Bone marrow (tissue), 2 donors: Measurements from ENCODE around the gene KIAA0232.

Experiments used
- DNase-seq, 2 donors: peaks; one replicate each; lab custom pipeline; 2025; lab: John Stamatoyannopoulos, UW

The KIAA0232 gene, protein sequence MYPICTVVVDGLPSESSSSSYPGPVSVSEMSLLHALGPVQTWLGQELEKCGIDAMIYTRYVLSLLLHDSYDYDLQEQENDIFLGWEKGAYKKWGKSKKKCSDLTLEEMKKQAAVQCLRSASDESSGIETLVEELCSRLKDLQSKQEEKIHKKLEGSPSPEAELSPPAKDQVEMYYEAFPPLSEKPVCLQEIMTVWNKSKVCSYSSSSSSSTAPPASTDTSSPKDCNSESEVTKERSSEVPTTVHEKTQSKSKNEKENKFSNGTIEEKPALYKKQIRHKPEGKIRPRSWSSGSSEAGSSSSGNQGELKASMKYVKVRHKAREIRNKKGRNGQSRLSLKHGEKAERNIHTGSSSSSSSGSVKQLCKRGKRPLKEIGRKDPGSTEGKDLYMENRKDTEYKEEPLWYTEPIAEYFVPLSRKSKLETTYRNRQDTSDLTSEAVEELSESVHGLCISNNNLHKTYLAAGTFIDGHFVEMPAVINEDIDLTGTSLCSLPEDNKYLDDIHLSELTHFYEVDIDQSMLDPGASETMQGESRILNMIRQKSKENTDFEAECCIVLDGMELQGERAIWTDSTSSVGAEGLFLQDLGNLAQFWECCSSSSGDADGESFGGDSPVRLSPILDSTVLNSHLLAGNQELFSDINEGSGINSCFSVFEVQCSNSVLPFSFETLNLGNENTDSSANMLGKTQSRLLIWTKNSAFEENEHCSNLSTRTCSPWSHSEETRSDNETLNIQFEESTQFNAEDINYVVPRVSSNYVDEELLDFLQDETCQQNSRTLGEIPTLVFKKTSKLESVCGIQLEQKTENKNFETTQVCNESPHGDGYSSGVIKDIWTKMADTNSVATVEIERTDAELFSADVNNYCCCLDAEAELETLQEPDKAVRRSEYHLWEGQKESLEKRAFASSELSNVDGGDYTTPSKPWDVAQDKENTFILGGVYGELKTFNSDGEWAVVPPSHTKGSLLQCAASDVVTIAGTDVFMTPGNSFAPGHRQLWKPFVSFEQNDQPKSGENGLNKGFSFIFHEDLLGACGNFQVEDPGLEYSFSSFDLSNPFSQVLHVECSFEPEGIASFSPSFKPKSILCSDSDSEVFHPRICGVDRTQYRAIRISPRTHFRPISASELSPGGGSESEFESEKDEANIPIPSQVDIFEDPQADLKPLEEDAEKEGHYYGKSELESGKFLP (N-terminal part only)

DNA sequence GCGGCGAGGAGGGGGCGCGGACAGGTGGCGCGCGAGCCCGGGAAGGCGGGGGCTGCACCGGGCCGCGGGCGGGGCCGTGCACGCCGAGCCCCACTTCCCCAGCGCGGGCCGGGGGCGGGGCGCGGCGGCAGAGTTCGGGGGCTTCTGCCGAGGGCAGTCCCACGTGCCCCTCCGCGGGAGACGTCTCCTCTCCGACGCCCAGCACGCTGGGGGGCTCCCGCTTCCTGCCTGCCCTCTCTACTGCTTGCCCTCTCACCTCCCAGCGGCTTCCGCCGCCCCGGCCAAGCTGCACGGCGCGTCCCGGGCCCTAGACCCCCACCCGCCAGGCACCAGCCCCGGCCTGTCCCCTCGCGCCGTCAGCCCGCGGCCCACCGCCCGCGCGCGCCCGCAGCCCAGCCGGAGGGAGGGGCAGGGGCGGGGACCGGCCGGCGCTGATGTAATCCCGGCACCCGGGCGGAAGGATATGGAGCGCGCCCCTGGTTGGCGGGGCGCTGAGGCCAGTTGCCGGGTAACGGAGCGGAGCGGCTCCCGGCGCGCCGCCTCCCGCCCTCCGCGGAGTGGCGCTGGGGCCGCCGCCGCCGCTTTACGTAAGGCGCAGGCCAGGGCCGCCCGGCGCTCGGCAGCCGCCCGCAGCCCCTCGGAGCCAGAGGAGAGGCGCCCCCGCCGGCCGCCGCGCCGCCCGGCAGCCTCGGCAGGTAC, at the start of gene KIAA0232:
KIAA0232 (plus strand) TSS at position 581 of the 699 bp plus-strand sequence. CDS start 41,727 bp downstream, outside the sequence.
- peak; percentile 68 to 78 for DNase-seq

DNA sequence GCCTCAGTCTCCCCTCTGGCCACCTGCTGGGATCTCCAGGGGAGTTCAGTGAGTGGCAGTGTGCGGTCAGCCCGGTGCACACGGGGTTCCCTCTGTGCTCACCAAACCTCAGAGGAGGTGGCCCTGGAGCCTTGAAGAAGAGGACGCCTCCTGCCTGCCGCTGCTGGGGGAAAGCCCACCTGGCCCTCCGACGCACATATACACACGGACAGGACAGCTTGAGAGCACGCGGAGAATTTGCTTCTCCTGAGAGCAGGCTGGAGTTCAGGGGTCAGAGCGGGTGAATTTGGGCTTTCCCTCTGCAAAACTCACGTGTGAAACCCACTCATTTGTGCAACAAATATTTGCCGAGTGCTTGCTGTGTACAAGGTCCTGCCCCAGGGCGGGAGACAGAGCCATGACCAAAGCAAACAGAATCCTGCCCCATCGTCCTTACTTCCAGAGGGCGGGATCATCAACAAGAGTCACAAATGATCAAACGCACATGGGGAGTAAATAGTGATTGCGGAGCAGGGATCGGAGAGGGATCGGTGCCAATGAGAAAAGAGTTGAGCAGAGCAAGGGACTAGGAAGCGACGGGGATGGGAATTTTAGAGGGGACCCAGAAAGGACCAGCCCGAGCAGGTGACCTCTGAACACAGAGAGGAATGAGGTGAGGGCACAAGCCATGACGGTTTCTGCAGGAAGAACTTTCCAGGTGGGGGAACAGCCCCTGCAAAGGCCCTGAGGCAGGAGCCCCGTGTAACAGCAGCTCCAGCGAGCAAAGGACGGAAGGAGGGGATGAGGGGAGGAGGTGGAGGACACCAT, 49.0 kb upstream of the KIAA0232 start:
- no peak for DNase-seq

DNA sequence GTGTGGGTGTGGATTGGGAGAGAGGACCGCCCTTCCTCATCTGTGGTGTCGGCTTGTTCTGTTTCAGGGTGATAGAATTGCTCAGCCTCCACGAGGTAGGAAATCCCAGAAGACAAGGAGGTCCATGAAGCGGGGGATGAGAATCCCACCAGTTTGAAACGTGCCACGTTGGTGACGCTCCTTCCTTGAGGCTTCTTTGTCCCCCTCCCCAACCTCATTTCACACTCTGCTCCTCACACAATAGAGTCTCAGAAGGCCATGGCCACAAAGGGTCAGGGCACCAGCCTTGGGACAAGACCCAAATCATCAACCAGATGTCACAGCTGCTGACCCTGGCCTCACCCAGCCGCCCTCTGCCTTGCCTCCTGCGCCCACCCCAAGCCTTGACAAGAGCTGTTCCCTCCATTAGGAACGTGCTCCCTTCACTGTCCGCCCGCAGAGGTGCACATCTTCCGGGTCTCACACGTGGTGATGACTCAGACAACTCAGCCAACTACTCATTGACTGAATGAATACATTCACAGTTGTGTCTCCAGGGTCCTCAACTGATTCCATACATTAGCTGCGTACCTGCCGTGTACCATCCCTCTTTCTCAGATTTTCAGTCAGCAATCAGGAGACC, 48.3 kb upstream of the KIAA0232 start:
- DNase-seq, result no peak

DNA sequence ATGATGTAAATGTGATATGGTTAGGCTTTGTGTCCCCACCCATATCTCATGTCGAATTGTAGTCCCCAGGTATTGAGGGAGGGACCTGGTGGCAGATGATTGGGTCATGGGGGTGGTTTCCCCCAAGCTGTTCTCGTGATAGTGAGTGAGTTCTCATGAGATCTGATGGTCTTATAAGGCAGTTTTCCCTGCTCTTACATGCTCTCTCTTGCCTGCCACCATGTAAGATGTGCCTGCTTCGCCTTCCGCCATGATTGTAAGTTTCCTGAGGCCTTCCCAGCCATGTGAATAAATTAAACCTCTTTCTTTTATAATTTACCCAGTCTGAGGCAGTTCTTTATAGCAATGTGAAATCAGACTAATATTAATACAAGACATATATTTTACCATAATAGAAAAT, 42.6 kb upstream of the KIAA0232 start:
- no peak for DNase-seq

DNA sequence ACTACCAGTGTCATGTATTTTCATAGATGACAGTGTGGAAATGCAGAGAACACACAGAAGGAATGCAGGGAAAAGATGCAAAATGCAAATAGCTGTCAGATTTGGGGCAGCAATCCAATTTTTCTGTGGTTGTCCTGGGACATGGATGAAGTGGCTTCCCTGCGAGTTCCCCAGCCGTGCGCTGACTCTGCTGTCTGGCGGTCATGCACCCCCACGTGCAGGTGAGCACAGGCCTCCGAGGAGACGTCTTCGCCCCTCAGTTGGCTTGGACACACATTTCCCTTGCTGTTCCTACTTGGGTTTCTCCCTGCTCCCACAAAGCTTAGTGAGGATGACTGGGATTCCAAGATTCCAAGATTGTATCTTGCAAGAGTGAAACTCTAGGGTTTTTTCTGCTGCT, 42.2 kb upstream of the KIAA0232 start:
- DNase-seq, result no peak

DNA sequence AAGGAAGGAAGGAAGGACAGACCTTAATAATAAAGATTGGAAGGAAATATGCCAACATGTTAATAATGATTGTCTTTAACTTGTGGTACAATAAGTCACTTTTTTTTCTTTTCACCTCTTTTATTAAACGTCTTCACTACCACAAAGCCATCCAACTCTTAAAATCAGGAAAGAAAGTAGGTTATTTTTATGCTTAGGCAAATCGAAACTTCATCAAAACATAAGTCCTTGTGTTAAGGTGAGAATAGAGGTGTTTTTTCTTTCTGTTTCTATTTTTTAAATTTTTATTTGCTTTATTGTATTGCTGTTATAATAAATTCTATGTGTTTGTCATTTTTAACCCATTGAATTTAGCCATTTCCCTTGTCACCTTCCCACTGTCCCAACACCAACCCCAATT, 40.0 kb upstream of the KIAA0232 start:
- no peak for DNase-seq

DNA sequence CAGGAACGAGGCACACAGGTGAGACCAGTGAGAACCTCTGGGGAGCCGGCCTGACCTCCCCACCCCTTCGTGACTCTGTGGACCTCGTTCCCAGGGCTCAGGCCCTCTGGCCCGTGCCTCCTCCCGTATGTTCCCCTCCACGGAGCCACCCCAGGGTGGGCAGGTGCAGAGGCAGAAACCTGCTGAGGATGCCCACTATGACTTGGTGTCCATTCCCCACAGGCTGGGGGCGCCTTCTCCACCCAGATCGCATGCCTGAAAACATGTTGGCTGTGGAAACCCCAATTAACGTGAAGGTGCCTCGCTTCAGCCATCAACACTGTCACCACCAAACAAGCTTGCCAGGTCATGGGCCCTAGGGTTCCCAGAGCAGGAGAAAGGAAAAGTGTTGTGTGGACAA, 39.5 kb upstream of the KIAA0232 start:
- DNase-seq, result no peak

DNA sequence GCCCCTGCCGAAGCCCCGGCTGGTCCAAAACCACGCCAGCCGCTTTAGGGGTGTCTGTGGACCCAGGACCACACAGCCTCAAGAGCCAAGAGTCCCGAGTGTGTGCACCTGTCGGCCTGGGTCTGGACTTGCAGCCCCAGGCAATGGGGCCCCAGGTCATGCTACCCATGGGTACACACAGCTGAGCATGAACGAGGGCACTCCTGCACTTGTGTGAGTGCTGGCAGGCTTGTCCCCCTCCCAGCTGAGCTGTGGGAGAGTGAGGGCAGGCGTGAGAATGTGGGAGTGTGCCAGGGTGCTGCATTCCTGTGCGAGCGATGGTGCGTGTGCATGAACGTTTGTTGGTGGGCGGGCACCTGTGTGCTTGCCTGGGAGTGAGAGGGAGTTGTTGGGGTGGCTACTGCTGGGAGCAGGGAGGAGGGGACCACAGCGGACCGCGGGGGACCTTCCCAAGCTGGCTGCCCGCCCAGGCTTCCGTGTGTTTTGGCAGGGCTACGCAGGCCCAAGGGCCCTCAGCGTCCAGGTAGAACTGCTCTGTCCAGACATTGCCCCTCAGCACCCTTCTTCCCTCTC, 35.7 kb upstream of the KIAA0232 start:
- DNase-seq, result no peak

DNA sequence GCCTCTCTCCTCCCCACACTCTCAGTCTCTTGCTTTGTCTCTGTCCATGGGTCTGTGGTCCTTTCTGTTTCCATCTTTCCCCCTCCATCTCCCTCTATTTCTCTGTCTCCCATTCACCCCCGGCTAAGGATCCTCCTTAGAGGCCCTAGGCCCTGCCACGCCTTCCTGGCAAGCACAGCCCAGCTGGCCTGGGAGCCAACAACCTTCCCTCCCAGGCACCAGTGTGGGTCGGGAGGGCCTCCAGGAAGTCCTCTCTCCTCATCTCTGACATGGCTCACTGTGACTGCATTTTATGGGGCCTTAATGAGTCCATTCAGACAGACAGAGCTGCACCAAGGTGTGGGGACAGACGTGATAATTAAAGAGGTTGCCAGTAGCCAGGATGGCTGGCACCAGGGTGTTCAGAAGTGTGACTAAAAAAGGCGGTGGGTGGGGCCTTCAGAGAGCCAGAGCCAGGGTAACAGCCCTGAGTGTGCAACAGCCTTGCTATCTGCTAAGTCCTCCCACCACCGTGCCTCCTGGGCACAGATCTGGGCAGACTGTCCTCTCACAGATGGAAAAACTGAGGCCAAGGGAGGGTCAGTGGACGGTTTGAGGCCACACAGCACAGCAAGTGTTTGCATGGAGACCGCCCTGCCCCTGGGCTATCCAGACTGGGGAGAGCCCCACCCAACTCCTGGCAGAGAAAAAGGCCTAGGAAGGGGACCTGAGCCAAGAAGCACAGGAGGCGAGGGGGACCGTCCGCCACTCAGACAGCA, 35.1 kb upstream of the KIAA0232 start:
- no peak for DNase-seq

DNA sequence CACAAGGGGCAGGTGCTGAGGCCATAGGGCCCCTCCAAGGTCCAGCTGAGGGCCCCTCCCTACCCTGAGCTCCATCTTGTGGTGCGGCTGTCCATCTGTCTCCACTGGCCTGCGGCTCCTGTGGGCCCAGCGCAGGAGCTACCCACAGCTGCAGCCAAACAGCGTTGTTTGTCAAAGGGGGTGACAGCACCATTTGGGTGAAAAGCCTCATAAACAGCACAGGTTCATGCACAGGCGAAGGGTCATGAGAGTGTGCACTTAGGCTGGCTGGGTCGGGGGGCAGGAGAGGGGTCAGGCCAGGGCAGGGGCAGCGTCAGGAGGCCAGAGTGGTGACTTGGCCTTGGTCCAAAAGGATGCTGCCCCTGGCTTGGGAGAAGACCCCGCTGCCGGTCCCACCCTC, 34.2 kb upstream of the KIAA0232 start:
- DNase-seq, result no peak

DNA sequence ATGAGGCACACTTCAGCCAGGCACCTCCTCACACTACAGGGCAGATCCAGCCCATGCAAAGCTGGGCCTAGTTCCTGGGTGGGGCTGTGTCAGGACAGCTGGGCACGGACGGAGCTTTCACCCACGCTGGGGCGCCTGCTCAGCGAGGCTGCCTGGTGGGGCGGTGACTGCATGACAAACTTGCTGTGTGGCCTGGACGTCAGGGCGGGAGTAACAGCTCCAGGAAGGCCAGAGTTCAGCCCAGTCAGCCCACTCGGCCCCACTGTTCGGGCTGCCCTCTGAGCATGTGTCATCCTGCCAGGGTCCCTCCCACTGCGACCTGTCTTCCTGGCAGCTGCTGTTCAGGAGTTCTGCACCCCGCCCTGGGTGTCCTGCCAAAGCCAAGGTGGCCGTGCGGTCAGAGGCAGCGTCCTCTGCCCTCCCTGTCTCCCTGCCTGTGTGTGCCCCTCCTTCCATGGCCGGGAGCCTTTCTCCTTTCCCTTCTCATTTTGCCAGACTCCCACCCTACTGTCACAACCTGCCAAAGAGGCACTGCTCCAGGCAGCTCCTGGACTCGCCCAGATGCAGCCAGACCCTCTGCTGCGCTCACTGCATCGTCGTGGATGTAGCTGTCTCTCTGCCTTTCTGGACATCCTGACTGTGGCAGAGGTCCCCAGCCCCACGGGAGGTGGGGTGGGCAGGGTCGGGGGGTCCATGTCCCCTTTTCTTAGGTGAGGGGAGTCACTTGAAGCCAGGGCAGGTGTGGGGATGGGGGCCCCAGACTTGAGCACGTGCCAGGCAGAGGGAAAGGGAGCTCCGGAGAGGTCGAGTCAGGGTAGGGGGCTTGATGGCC, 33.0 kb upstream of the KIAA0232 start:
- no peak for DNase-seq

DNA sequence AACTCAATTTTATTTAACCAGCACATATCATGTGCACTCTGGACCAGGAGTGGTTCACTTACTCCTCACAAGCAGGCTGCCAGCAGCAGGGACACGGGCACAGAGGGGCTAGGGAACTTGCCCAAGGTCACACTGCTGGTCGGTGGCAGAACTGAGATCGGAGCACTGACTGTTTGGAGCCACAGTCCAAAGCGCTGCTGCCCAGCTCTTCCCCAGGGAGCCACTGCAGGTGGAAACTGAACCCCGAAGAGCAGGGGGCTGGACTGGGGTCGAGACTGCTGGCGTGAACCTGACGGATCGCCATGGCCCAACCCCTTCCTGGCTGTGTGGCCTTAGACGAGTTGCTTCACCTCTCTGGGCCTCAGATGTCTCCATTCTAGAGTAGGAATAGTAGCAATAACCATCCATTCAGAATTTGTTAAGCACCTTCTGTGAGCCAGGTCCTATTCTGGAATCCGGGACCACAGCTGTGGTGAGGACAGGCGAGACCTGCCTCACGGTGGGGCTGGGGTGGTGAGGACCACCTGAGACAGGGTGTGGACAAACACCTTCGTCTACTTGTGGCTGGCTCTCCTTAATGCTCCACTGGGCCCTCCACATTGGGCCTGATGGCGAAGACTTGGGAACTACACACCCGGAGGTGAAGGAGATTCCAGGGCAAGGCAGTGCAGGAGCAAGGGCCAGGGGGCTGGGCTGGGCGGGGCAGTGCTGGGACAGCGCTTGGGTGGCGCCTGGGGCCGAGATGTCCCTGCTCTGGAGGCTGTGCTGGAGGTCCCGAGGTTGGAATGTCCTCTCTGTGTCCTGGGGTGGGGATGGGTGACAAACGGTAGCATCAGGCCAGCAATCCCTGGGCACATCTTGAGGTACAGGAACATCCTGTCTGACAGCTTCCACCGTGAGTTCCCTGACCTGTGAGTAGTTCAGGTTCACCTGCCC, 32.0 kb upstream of the KIAA0232 start:
- DNase-seq, result no peak

DNA sequence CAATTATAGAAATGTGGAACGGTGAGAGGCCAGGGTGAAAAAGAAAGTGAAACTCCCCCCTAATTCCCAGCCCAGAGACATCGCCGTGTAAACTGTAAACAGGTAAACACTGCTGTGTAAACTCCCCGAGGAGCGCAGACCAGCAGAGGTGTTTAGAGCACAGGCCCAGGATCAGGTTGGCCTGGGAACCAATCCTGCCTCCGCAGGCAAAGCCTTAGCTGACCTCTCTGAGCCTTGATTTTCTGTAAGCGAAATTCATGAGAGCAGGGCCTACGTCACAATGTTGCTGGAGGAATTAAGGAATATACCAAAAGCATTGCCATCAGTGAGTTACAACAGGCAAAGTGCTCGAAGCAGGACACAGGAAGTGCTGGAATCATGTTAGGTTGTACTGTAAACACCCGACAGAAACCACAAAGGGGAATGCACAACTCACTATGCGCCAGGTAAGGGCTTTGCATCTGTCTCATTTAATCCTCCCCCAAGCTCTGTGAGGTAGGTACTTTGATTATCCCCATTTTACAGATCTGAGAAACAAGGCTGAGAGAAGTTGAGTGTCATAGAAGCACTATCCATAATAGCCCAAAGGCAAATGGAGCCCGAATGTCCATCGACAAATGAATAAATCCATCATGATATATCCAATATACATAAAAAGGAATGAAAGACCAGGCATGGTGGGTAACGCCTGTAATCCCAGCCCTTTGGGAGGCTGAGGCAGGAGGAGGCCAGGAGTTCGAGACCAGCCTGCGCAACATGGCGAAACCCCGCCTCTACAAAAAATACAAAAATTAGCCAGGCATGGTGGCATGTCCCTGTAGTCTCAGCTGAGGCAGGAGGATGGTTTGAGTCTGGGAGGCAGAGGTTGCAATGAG, 30.7 kb upstream of the KIAA0232 start:
- DNase-seq, result no peak

DNA sequence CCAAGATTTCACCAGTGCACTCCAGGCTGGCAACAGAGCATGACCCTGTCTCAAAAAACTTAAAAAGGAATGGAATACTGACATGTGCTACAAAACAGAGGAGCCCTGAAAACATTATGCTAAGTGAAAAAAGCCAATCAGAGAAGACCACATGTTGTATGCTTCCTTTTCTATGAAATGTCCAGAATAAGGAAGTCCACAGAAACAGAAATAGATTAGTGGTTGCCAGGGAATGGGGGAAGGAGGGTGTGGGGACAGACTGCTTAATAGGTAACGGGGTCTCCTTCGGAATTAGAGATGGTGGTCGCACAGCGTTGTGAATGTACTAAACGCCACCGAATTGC, 30.1 kb upstream of the KIAA0232 start:
- peak in 1 of 2 donors; percentile 46 for DNase-seq

DNA sequence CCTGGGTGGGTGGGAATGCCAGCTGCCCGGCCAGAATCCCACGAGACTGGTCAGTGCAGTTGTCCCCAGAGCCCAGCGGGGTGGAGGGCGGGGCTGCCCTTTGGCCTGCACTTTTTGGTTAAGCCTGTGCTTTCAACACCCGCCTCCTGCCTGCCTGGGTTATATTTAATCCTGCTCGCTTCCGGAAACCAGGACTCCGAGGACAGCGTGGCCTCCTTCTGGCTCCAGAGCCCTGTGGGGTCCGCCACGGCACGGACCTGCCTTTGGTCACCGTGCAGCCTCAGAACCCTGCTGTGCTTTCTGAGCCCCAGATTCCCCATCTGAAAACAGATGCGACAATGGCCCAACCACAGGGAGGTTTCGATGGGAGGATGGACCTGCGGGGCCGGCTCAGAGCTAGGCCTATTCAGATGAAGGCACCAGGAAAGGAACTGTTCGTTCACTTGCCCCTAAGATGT, 29.4 kb upstream of the KIAA0232 start:
- DNase-seq, result no peak

DNA sequence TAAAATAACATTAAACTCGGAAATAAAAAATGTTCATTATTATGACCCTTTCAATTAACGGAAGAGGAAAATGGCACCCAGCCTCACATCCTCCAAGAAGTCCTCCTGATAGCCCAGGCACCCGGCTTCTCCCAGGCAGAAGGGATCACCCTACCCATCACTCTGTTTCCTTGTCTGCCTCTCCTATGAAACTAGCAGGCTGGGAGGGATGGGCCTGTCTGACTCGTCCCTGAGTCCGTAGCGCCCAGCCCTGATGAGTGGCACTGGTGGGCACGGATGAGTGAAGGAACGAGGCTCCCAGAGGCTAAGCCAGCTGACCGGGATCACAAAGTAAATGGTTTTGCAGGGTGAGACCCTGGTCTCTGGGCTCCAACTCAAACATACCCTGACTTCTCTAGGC, 28.6 kb upstream of the KIAA0232 start:
- no peak for DNase-seq
